ENCODE measurements around the gene TXLNA. TPM values are rescaled to one million over a fixed set of nuclear protein-coding genes. Genes with fewer than 3 reads are reported as not detected.
"Not testable (repeated sequence)": the region's sequence is repeated elsewhere in the genome, so short reads cannot be mapped to it uniquely, and the experiment has no call there.

The TXLNA gene
- total RNA-seq, 2 experiments from 2014 or later, result 47.3 to 47.5 TPM

DNA sequence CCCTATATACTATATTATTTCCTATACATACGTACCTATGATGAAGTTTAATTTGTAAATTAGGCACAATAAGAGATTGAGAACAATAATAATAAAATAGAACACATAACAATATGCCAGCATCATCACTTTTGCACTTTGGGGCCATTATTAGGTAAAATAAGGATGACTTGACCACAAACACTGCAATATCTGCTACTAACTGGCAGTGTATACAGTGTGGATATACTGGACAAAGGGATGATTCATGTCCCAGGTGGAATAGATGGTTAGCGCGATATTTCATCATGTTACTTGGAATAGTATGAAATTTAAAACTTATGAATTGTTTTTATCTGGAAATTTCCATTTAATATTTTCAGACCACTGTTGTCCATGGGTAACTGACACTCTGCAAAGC is 35.4 kb upstream of the TXLNA start:
- no peak overlapping the region for H3K27ac ChIP-seq (ENCODE audit: low read depth, low read length, poor library complexity, severe bottlenecking)
- POLR2A ChIA-PET, result interaction anchor here (0.7 kb wide), 1 partner anchor 248 kb away, joined by 3 read pairs; no protein-coding TSS in a partner anchor
- H3K9me3 ChIP-seq (ENCODE audit: low read length), result peaks cover 11% of the 10 kb centered on the region
- CTCF ChIA-PET (ENCODE audit: unreplicated experiment), result no interaction called here
- no peak overlapping the region for H3K4me2 ChIP-seq (ENCODE audit: low read length)
- TF ChIP-seq EZH2phosphoT487 (IDR thresholded peaks at IDR 0.05; ENCODE audit: borderline replicate concordance, low read depth, low read length) (no peak), CTCF (conservative IDR thresholded peaks at IDR 0.05; ENCODE audit: low read length) (no peak)
- peaks cover 7% of the 10 kb centered on the region; the same call in 1 of the 2 replicates for H4K20me1 ChIP-seq (ENCODE audit: insufficient read depth, low read length)
- H2AFZ ChIP-seq (ENCODE audit: low read length), result no peak overlapping the region
- H3K4me3 ChIP-seq (ENCODE audit: low read depth, low read length, poor library complexity, severe bottlenecking), result no peak overlapping the region
- H3K4me1 ChIP-seq (ENCODE audit: insufficient read depth, low read length, poor library complexity, severe bottlenecking), result no peaks in the 10 kb centered on the region
- no TSS peak for BruUV-seq (replicated peaks)
- peaks cover 80% of the 10 kb centered on the region for H3K79me2 ChIP-seq (ENCODE audit: insufficient read depth, low read depth, low read length)
- H3K9me2 ChIP-seq (ENCODE audit: insufficient read depth, low read length), result no peaks in the 10 kb centered on the region
- intact Hi-C loops (cut with micrococcal nuclease; ENCODE audit: unreplicated experiment), result no loop called here
- DNase-seq (ENCODE audit: low spot score), result no peak
- H3K36me3 ChIP-seq (ENCODE audit: insufficient read depth, low read length), result peaks cover 50% of the 10 kb centered on the region

- H3K9me3 ChIP-seq (ENCODE audit: low read length), result peaks cover 18% of the 10 kb centered on the region
- CTCF ChIA-PET (ENCODE audit: unreplicated experiment); intact Hi-C loops (cut with micrococcal nuclease; ENCODE audit: unreplicated experiment): not testable (repeated sequence)
Observed at GRCh38 chr1:32147799-32148198, 31.7 kb upstream of the TXLNA start.

GRCh38 chr1:32150847-32151246 is 28.6 kb upstream of the TXLNA start:
- CTCF ChIA-PET (ENCODE audit: unreplicated experiment), result no interaction called here
- no peak overlapping the region for H3K4me2 ChIP-seq (ENCODE audit: low read length)
- BruUV-seq (replicated peaks), result no TSS peak
- H3K36me3 ChIP-seq (ENCODE audit: insufficient read depth, low read length), result peaks cover 44% of the 10 kb centered on the region
- POLR2A ChIA-PET, result no interaction called here
- H3K4me1 ChIP-seq (ENCODE audit: insufficient read depth, low read length, poor library complexity, severe bottlenecking), result no peaks in the 10 kb centered on the region
- no peak for DNase-seq (ENCODE audit: low spot score)
- TF ChIP-seq EZH2phosphoT487 (IDR thresholded peaks at IDR 0.05; ENCODE audit: borderline replicate concordance, low read depth, low read length) (no peak), CTCF (conservative IDR thresholded peaks at IDR 0.05; ENCODE audit: low read length) (no peak)
- no peak overlapping the region for H2AFZ ChIP-seq (ENCODE audit: low read length)
- H3K27ac ChIP-seq (ENCODE audit: low read depth, low read length, poor library complexity, severe bottlenecking), result no peak overlapping the region
- H4K20me1 ChIP-seq (ENCODE audit: insufficient read depth, low read length), result no peaks in the 10 kb centered on the region
- peaks cover 18% of the 10 kb centered on the region for H3K9me3 ChIP-seq (ENCODE audit: low read length)
- no peaks in the 10 kb centered on the region for H3K9me2 ChIP-seq (ENCODE audit: insufficient read depth, low read length)
- no peak overlapping the region for H3K4me3 ChIP-seq (ENCODE audit: low read depth, low read length, poor library complexity, severe bottlenecking)
- H3K79me2 ChIP-seq (ENCODE audit: insufficient read depth, low read depth, low read length), result peaks cover 54% of the 10 kb centered on the region
- intact Hi-C loops (cut with micrococcal nuclease; ENCODE audit: unreplicated experiment), result no loop called here

More at GRCh38 chr1:32147799-32148198, 31.7 kb upstream of the TXLNA start:
- peaks cover 43% of the 10 kb centered on the region for H3K36me3 ChIP-seq (ENCODE audit: insufficient read depth, low read length)
- H3K4me2 ChIP-seq (ENCODE audit: low read length); H3K9me2 ChIP-seq (ENCODE audit: insufficient read depth, low read length); H2AFZ ChIP-seq (ENCODE audit: low read length); BruUV-seq (replicated peaks); H3K4me1 ChIP-seq (ENCODE audit: insufficient read depth, low read length, poor library complexity, severe bottlenecking); DNase-seq (ENCODE audit: low spot score); H3K4me3 ChIP-seq (ENCODE audit: low read depth, low read length, poor library complexity, severe bottlenecking); H3K27ac ChIP-seq (ENCODE audit: low read depth, low read length, poor library complexity, severe bottlenecking); H4K20me1 ChIP-seq (ENCODE audit: insufficient read depth, low read length): not testable (repeated sequence)
- H3K79me2 ChIP-seq (ENCODE audit: insufficient read depth, low read depth, low read length), result peaks cover 74% of the 10 kb centered on the region
- POLR2A ChIA-PET, result interaction anchor here (1.6 kb wide), 1 partner anchor 8 kb away, joined by 5 read pairs; no protein-coding TSS in a partner anchor

Measured in OCI-LY7 (cell line).